Gastrocnemius medialis (tissue), 4 donors: ENCODE measurements around the gene EREG.

Experiments
- CTCF ChIP-seq, 5 experiments: fragments of 450-650 bp in 3 of 5; fragments of 200-600 bp in 2 of 5; sonication (generic) in 2 of 5; IDR thresholded peaks in 4 of 5; conservative IDR thresholded peaks in 1 of 5; 1 replicate in 4 of 5; 2 replicates in 1 of 5; pipeline ENCODE4 v1.5.1; 2016 to 2019; ENCODE audit warnings: antibody characterized with exemption in 5 of 5, mild to moderate bottlenecking in 3 of 5, moderate library complexity in 3 of 5
- POLR2A ChIP-seq, 2 donors: fragments of 450-650 bp; IDR thresholded peaks; one replicate each; pipeline ENCODE4 v1.6.1; 2017; ENCODE audit warnings: antibody characterized with exemption in 2 of 2, mild to moderate bottlenecking in 2 of 2, moderate library complexity in 2 of 2

GRCh38 chr4:74364256-74364651 lies 691 bp upstream of the EREG start:
- TF ChIP-seq CTCF (IDR thresholded peaks at IDR 0.05 in 4 of 5, conservative IDR thresholded peaks at IDR 0.05 in 1 of 5) = no peak
- no peak for TF ChIP-seq POLR2A (IDR thresholded peaks at IDR 0.05)
